GM18505 (cell line): ENCODE measurements around the gene MLLT3.
"Not testable (repeated sequence)": the region's sequence is repeated elsewhere in the genome, so short reads cannot be mapped to it uniquely, and the experiment has no call there.

ENCODE experiments used
- ATAC-seq: cut with Tn5 transposase; IDR thresholded peaks from one replicate; pipeline ENCODE4 v1.9.1; 2021; ENCODE audit not compliant: unreplicated experiment
- POLR2A ChIP-seq: IDR thresholded peaks from 4 replicates; pipeline ENCODE4 v1.6.1; 2011; ENCODE audit warnings: borderline replicate concordance; ENCODE audit not compliant: insufficient read depth, insufficient read length; ENCODE audit errors: extremely low read depth

The MLLT3 gene

DNA sequence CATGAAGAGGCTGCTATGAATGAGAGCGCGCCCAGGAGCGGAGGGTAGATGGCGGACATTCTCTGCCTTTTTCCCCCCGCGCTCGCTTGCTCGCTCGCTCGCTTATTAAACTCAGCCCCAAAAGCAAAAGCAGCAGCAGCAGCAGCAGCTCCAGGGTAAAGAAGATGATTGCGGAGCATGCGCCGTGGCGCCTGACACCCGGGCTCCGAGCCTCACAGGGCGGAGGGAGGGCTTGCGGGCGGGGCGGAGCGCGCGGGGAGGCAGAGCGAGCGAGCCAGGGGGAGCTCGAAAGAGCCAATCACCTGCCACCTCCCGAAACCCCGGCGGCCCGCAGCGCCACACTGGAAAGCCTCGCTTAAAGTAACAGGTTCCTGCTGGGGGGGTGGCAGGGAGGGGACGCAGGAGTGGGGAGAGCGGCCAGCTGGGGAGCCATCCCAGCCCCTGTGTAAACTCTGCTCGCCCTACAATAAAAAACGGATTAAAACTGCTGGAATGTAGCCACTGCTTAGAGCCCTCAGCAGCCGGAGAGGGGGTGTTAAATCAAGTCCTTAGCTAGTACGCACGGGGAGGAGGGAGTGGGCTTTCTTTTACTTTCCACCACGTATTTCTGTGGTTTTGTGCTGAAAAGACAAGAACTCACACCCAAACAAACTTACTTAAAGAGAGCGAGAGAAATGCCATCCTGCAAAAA, at the start of gene MLLT3:
TSS of gene MLLT3 (minus strand) at position 170 of the 691 bp plus-strand sequence.
- TF ChIP-seq POLR2A: peak; percentile 75
- ATAC-seq: peak; percentile 86

DNA sequence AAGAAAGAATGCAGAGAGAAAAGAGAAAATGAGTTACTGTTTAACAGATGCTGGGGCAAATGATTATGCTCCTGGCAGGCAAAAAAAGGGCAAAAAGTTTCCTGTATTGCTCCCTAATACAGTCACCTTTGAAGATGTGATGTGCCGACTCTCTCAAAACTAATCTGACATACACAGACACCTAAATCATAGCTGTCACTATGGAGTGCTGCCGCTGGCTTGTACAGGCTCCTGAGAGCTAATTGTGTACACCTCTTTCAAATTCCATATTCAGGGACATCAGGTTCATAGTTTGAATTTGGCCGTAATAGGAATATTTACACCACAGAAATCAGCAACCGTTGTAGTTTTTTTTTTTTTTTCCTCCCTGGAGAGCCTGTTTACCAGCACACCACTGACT, 49.3 kb upstream of the MLLT3 start:
- TF ChIP-seq POLR2A: no peak
- no peak for ATAC-seq

DNA sequence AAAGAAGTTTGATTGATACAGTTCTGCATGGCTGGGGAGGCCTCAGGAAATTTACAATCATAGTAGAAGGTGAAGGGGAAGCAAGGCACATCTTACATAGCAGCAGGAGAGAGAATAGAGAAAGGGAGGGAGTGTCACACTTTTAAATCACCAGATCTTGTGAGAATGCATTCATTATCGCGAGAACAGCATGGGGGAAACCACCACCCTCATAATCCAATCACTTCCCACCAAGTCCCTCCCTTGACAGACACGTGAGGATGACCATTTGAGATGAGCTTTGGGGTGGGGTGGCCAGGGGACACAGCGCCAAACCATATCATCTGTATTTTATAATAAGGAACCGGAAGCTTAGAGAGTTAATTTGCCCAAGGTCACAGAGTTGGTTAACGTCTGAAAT, 48.1 kb upstream of the MLLT3 start:
- no peak for ATAC-seq
- no peak for TF ChIP-seq POLR2A

DNA sequence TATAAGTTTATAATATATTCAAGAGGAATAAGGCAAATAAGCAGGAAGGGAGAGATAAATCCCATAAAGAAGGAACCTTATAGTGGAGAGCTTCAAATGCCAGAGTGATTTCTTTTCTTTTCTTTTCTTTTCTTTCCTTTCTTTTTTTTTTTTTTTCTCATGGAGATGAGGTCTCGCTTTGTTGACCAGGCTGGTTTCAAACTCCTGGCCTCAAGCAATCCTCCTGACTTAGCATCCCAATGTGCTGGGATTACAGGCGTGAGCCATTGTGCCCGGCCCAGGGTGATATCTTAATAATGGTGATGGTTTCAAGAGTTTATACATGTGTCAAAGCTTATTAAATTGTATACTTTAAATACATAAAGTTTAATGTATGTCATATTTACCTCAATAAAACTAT, 42.2 kb upstream of the MLLT3 start:
- no peak for ATAC-seq
- no peak for TF ChIP-seq POLR2A

DNA sequence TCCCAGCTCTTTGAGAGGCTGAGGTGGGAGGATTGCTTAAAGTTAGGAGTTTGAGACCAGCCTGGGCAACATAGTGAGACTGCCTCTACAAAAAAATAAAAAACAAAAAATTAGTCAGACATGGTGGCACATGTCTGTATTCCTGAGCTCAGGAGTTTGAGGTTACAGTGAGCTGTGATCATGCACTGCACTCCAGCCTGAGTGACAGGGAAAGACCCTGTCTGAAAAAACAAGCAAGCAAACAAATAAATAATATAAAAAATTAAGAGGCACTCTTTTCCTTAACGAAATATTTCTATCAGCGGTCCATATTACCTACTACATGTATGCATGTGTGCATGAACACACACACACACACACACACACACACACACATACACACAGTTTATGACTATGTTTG, 40.8 kb upstream of the MLLT3 start:
- TF ChIP-seq POLR2A: no peak
- ATAC-seq: no peak

DNA sequence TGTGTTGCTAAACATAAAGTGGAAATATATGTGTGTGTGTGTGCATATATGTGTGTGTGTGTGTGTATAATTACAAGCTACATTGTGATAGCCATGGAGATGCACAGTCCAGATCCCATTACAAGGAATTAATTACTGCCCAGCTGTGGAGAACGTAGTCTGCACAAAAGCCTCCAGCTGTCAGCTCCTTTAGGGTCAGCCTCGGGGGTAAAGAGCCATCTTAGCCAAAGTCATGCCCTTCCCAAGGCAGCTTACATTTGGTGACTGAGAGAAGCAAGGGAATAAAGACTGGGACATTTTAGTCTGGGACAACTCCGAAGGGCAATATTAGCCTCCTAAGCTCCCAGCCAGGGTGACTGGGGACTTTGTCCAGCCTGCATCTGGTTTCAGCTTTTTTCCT, 39.9 kb upstream of the MLLT3 start:
- no peak for ATAC-seq
- no peak for TF ChIP-seq POLR2A

DNA sequence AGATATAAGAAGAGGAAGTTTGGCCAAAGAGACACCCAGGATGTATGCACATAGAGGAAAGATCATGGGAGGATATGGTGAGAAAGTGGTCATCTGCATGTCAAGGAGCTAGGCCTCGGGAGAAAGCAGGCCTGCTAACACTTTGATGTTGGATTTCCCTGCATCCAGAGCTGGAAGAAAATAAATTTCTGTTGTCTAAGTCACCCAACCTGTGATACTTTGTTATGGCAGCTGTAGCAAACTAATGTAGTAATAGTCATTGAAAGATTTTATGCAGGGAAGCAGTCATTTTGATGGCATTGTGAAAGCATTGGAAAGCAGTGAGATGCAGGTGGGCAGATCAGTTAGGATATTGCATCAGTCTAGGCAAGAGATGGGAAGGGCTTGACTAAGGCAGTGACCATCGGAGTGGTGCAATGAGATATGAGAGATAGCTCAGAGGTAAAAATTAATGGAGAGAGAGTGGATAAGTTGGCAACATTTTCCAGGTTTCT, 37.2 kb upstream of the MLLT3 start:
- TF ChIP-seq POLR2A: no peak
- ATAC-seq: no peak

DNA sequence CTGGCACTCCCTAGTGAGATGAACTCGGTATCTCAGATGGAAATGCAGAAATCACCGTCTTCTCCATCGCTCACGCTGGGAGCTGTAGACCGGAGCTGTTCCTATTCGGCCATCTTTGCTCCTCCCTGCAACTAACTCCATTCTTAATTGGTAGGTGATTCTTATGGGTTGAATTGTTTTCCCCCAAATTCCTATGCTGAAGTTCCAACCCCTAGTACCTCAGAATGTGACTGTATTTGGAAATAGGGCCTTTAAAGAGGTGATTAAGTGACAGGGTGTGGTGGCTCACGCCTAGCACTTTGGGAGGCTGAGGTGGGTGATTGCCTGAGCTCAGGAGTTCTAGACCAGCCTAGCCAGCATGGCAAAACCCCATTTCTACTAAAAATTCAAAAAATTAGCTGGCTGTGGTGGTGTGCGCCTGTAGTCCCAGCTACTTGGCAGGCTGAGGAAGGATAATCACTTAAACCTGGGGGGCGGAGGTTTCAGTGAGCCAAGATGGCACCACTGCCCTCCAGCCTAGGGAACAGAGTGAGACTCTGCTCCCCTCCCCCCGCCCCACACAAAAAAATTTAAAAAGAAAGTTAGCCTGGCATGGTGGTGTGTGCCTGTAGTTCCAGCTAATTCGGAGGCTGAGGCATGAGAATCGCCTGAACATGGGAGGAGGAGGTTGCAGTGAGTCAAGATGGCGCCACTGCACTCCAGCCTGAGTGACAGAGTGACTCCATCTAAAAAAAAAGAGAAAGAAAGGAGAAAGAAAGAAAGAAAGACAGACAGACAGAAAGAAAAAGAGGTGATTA, 36.6 kb upstream of the MLLT3 start:
- no peak for ATAC-seq
- TF ChIP-seq POLR2A: no peak

DNA sequence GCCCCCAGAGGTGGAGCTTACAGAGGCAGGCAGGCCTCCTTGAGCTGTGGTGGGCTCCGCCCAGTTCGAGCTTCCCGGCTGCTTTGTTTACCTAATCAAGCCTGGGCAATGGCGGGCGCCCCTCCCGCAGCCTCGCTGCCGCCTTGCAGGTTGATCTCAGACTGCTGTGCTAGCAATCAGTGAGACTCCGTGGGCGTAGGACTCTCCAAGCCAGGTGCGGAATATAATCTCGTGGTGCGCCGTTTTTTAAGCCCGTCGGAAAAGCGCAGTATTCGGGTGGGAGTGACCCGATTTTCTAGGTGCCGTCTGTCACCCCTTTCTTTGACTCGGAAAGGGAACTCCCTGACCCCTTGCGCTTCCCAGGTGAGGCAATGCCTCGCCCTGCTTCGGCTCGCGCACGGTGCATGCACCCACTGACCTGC, 36.0 kb upstream of the MLLT3 start:
- ATAC-seq: not testable (repeated sequence)

DNA sequence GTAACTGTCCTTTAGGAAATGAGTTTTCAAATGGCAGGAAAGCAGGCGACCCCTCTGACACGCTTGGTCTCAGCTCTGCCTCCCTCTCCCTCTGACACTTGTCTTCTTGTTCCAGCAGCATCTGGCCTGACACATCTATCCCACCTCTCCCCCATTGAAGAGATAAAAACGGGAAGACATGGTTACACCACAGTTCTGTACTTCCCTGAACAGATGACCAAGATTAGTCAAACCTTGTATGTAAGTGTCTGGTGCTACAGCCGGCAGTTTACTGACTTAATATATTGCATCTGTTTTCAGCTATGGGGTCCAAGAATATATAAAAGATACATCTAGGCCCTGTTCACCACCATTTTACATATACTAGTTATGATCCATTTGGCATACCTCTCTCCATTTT, 29.6 kb upstream of the MLLT3 start:
- TF ChIP-seq POLR2A: no peak
- no peak for ATAC-seq

DNA sequence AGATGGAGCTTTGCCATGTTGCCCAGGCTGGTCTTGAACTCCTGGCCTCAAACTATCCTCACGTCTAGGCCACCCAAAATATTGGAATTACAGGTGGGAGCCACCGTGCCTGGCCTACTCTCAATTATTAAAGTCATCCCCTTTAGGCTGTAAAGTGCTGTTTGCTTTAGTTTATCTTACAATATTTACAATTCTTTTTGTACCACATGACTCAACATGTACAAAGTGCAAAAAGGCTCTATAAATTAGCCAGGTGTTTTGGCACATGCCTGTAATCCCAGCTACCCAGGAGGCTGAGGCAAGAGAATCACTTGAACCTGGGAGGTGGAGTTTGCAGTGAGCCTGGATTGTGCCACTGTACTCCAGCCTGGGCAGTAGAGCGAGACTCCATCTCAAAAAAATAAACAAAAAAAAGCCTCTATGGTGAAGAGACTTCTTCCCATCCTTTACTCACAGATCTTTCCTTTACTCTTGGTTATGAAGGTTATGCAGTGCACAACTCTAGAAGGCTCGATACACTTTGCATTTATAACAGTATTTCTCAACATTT, 28.5 kb upstream of the MLLT3 start:
- no peak for ATAC-seq
- no peak for TF ChIP-seq POLR2A

DNA sequence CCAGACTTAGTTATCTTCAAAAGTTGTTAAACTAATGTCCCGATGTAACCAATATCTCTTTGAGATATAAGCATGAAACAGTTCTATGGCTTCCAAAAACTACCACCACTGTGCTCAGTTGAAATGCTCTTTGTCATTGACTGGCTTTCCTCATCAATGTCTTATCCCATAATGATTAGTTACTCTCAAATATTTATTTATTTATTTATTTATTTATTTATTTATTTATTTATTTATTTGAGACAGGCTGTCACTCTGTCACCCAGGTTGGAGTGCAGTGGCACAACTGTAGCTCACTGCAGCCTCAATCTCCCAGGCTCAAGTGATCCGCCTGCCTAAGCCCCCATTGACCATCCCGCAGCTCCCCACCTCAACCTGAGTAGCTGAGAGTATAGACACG, 28.0 kb upstream of the MLLT3 start:
- TF ChIP-seq POLR2A: no peak
- ATAC-seq: no peak

DNA sequence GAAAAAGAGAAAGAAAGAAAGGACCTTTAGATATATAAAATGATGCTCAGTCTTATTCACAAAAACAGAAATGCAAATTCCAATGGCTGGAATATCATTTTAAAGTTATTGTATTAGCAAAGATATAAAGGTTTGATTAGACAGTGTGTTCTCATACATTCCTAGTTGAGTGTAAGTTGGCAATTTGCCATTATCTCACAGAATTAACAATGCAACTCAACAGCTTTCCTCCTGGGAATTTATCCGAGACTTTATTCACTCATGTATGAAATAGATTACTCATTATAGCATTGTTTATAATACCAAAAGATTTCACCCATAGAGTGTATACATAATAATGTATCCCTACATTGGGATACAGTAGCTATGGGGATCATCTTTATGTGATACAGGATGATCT, 27.1 kb upstream of the MLLT3 start:
- no peak for ATAC-seq
- TF ChIP-seq POLR2A: no peak

DNA sequence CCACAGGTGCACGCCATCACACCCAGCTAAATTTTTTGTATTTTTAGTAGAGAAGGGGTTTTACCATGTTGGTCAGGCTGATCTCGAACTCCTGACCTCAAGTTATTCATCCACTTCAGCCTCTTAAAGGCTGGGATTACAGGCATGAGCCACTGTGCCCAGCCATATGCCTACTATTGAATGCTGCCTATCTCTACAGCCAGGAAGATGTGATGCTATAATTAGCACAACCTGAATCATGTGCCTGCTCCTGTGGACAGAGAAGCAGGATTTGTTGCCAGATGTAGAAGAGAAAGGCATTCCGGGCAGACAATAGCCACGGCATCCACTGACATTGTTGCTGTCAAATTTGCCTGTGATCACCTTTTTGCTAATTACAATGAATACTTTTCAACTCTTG, 24.4 kb upstream of the MLLT3 start:
- TF ChIP-seq POLR2A: no peak
- ATAC-seq: no peak
